Activated CD8-positive, alpha-beta memory T cell treated with anti-CD3 and anti-CD28 coated beads, Interleukin-2, amount 50 U/mL, for 1 hour (primary cell): ENCODE data around the gene STX8.
"Not testable (repeated sequence)": the region's sequence is repeated elsewhere in the genome, so short reads cannot be mapped to it uniquely, and the experiment has no call there.

ENCODE experiments used
- DNase-seq: peaks from one replicate; pipeline ENCODE4 v3.0.0-alpha.2; 2020; ENCODE audit errors: extremely low read depth

STX8 gene

GRCh38 chr17:9342225-9342624 is 233.4 kb downstream of the STX8 start:
- no peak for DNase-seq

GRCh38 chr17:9339958-9340357 is 235.7 kb downstream of the STX8 start:
- DNase-seq = no peak

- not testable (repeated sequence) for DNase-seq
Observed at GRCh38 chr17:9339482-9339881, 236.1 kb downstream of the STX8 start.

GRCh38 chr17:9336817-9337216 is 238.8 kb downstream of the STX8 start:
- no peak for DNase-seq

GRCh38 chr17:9334536-9335446 is 240.8 kb downstream of the STX8 start:
- no peak for DNase-seq

- DNase-seq = no peak
Observed at GRCh38 chr17:9332132-9332494, 243.5 kb downstream of the STX8 start.

- no peak for DNase-seq
Observed at GRCh38 chr17:9331279-9332131, 244.1 kb downstream of the STX8 start.

- no peak for DNase-seq
Observed at GRCh38 chr17:9330611-9331271, 244.9 kb downstream of the STX8 start.

- DNase-seq = no peak
Observed at GRCh38 chr17:9330141-9330540, 245.5 kb downstream of the STX8 start.

- no peak for DNase-seq
Observed at GRCh38 chr17:9329251-9329921, 246.2 kb downstream of the STX8 start.

- DNase-seq = no peak
Observed at GRCh38 chr17:9324864-9325263, 250.8 kb downstream of the STX8 start.

- no peak for DNase-seq
Observed at GRCh38 chr17:9322326-9322725, 253.3 kb downstream of the STX8 start.

GRCh38 chr17:9321890-9322289 is 253.7 kb downstream of the STX8 start:
- no peak for DNase-seq

GRCh38 chr17:9315360-9315759 is 260.3 kb downstream of the STX8 start:
- DNase-seq = no peak

- no peak for DNase-seq
Observed at GRCh38 chr17:9313346-9313745, 262.3 kb downstream of the STX8 start.

GRCh38 chr17:9309216-9309615 is 266.4 kb downstream of the STX8 start:
- no peak for DNase-seq

GRCh38 chr17:9308069-9308468 is 267.6 kb downstream of the STX8 start:
- DNase-seq = no peak

GRCh38 chr17:9307313-9307998 is 268.2 kb downstream of the STX8 start:
- no peak for DNase-seq

- no peak for DNase-seq
Observed at GRCh38 chr17:9306086-9306485, 269.5 kb downstream of the STX8 start.

GRCh38 chr17:9299695-9300094 is 275.9 kb downstream of the STX8 start:
- DNase-seq = no peak

GRCh38 chr17:9298776-9299295 is 276.8 kb downstream of the STX8 start:
- no peak for DNase-seq
